GM18951 (cell line): ENCODE measurements around the gene SNX21.

Experiments
- POLR2A ChIP-seq: IDR thresholded peaks from 4 replicates; pipeline ENCODE4 v1.6.1; 2011; ENCODE audit warnings: mild to moderate bottlenecking; ENCODE audit not compliant: insufficient read length, insufficient read depth; ENCODE audit errors: extremely low read depth
- in situ Hi-C: fragments of 300-500 bp; cut with MboI; formaldehyde crosslinking; loops from one replicate; pipeline ENCODE4 v1.12.0; 2022; ENCODE audit warnings: low sequenced_read_pairs, mixed read lengths, inconsistent platforms; ENCODE audit not compliant: unreplicated experiment

Gene SNX21

GRCh38 chr20:45832619-45833018 lies 980 bp upstream of the SNX21 start:
- in situ Hi-C loops: no loop called here
- TF ChIP-seq POLR2A: no peak

- in situ Hi-C loops: no loop called here
- TF ChIP-seq POLR2A: no peak
These were observed 541 bp downstream of the SNX21 start for GRCh38 chr20:45833883-45834796.

GRCh38 chr20:45834797-45835161 lies 1.2 kb downstream of the SNX21 start:
- in situ Hi-C loops: no loop called here
- no peak for TF ChIP-seq POLR2A

GRCh38 chr20:45835329-45835765 lies 1.7 kb downstream of the SNX21 start:
- in situ Hi-C loops: no loop called here
- TF ChIP-seq POLR2A: no peak

- no peak for TF ChIP-seq POLR2A
- in situ Hi-C loops: no loop called here
These were observed 2.2 kb downstream of the SNX21 start for GRCh38 chr20:45835825-45836224.

DNA sequence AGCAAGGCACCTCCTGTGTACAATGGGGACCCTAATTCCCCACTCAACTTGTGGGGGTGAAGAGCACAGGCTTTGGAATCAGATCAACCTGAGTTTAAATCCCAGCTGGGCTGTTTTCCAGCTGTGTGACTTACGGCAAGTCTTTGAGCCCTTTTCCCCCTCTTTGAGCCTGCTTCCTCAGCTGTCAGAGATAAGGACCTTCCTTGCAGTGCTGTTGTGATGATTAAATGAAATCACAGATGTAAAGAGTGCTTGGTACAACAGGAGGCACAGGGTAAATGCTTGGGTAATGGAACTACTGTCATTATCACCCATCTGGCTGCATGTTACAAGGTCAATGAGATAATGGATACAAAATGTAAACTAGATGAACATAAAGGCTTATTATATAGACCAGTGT lies 3.2 kb downstream of the SNX21 start:
- in situ Hi-C loops: no loop called here
- TF ChIP-seq POLR2A: no peak

GRCh38 chr20:45840700-45841198 lies 7.2 kb downstream of the SNX21 start:
- in situ Hi-C loops: no loop called here
- TF ChIP-seq POLR2A: no peak

GRCh38 chr20:45841407-45842129 lies 8.0 kb downstream of the SNX21 start:
- TF ChIP-seq POLR2A: no peak
- in situ Hi-C loops: no loop called here

- TF ChIP-seq POLR2A: no peak
- in situ Hi-C loops: no loop called here
These were observed 8.7 kb downstream of the SNX21 start for GRCh38 chr20:45842169-45842812.

DNA sequence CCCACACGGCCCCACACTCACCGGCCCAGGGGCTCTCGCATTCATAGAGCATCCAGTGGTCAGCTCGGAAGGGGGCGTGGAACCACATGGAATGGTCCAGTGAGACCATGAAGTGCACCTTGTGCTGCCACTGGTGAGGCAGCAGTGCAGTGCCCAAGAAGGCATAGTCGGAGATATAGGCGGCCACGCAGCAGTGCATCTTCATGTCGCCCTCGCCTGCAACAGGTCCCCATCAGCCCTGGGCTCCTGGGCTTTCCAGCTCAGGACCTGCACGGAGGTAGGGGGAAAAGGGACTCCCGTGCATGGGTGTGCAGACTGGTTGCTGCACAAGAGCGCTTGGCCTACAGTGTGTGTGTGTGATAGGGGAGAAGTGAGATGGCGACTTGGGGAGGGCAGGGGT lies 9.9 kb downstream of the SNX21 start:
- TF ChIP-seq POLR2A: no peak
- in situ Hi-C loops: no loop called here

DNA sequence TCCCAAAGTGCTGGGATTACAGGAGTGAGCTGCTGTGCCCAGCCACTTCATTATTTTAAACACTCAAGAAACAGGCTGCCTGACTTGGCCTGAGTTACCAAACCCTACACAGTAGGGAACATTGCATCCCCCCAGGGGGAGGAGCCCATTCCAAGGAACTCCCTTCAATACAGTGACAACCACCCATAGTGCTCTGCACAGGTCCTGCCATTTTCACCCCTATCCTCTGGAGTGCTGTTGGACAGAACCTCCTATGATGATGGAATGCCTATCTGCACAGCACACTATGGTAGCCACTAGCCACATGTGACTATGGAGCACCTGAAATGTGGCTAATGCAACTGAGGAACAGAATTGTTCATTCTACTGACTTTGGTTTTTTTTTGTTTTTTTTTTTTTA lies 11.9 kb downstream of the SNX21 start:
- TF ChIP-seq POLR2A: no peak
- in situ Hi-C loops: no loop called here

DNA sequence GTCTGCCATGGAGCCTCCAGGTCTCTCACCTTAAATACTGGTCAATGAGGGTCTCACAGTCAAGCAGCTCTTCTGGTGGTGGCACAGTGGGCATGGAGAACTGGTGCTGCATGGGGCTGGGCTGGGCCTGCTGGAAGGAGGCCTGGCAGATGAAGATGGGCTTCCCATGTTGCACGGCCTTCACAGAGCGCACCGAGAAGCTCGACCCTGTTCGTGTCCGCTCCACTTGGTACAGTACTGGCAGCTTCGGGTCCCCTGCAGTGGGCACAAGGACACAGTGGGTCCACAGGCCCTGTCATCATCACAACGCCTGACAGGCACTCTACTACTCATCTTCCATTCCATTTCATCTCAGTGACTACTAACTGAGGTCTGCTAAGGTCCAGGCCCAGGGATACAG lies 14.8 kb downstream of the SNX21 start:
- no peak for TF ChIP-seq POLR2A
- in situ Hi-C loops: no loop called here

GRCh38 chr20:45848969-45849582 lies 15.5 kb downstream of the SNX21 start:
- in situ Hi-C loops: no loop called here
- no peak for TF ChIP-seq POLR2A
